ENCODE measurements around the gene NKTR.

The NKTR gene

GRCh38 chr3:42647821-42648459 lies 47.5 kb downstream of the NKTR start:
- no peak overlapping the region for H2BK120ac ChIP-seq (ENCODE audit: low read depth, low read length)
- H2AK5ac ChIP-seq (ENCODE audit: low read depth, low read length), result no peak overlapping the region
- no peaks in the 10 kb centered on the region for H3K27me3 ChIP-seq (ENCODE audit: control insufficient read depth in 3 of 3, insufficient read depth in 3 of 3, low read depth in 1 of 3, low read length in 3 of 3)
- no peak overlapping the region for H2BK12ac ChIP-seq (ENCODE audit: low read length)
- H4K91ac ChIP-seq (ENCODE audit: low read depth, low read length, poor library complexity), result no peak overlapping the region
- H4K8ac ChIP-seq (ENCODE audit: low read depth, low read length), result no peak overlapping the region
- peaks cover under 1 to 9% of the 10 kb centered on the region in 2 donors for H3K4me1 ChIP-seq (ENCODE audit: control insufficient read depth in 2 of 2, insufficient read depth in 1 of 2, low read depth in 1 of 2, low read length in 2 of 2)
- H3K14ac ChIP-seq (ENCODE audit: low read length), result no peak overlapping the region
- no peak overlapping the region for H3K23ac ChIP-seq (ENCODE audit: low read depth, low read length, poor library complexity)
- no peaks in the 10 kb centered on the region for H3K9me3 ChIP-seq (replicated peaks in 1 of 2; ENCODE audit: control insufficient read depth in 2 of 2, insufficient read depth in 1 of 2, low read depth in 1 of 2, low read length in 2 of 2)
- peaks cover 22 to 73% of the 10 kb centered on the region in 2 donors for H3K36me3 ChIP-seq (replicated peaks in 1 of 2; ENCODE audit: control insufficient read depth in 2 of 2, insufficient read depth in 2 of 2, low read length in 2 of 2)
- no peak overlapping the region for H2BK5ac ChIP-seq (ENCODE audit: low read length)
- no peak overlapping the region for H3K9ac ChIP-seq (ENCODE audit: low read depth, low read length, poor library complexity)
- no peak for DNase-seq (ENCODE audit: low spot score)
- WGBS, 2 donors (ENCODE audit: extremely low coverage in 2 of 2, insufficient read length in 2 of 2, insufficient replicate concordance in 1 of 2), result no CpG with 5 or more reads among the region's 5 CpGs
- no peak overlapping the region for H2AFZ ChIP-seq (ENCODE audit: low read length)
- no peak overlapping the region for H3K4me3 ChIP-seq (ENCODE audit: low read length in 2 of 2)
- no peak overlapping the region for H3K18ac ChIP-seq (ENCODE audit: low read length)
- H3K4ac ChIP-seq (ENCODE audit: low read length), result no peak overlapping the region
- peak overlapping the region; percentile 20 for H3K27ac ChIP-seq (replicated peaks; ENCODE audit: low read length)
- no peak overlapping the region for H2BK15ac ChIP-seq (ENCODE audit: low read length)
- H3K4me2 ChIP-seq (ENCODE audit: insufficient read depth, low read length, poor library complexity, severe bottlenecking), result no peak overlapping the region
- H3K79me1 ChIP-seq (ENCODE audit: low read depth, low read length), result no peaks in the 10 kb centered on the region

- WGBS, 2 donors (ENCODE audit: extremely low coverage in 2 of 2, insufficient read length in 2 of 2, insufficient replicate concordance in 1 of 2), result no CpG with 5 or more reads among the region's 2 CpGs
- Histone ChIP-seq H3K79me1 (ENCODE audit: low read depth, low read length) (peaks cover 2% of the 10 kb centered on the region), H2BK15ac (ENCODE audit: low read length) (no peak overlapping the region), H3K18ac (ENCODE audit: low read length) (no peak overlapping the region), H3K4me2 (ENCODE audit: insufficient read depth, low read length, poor library complexity, severe bottlenecking) (no peak overlapping the region), H2BK5ac (ENCODE audit: low read length) (no peak overlapping the region), H2BK120ac (ENCODE audit: low read depth, low read length) (no peak overlapping the region), H3K27ac (replicated peaks; ENCODE audit: low read length) (no peak overlapping the region), H3K4me1 (ENCODE audit: control insufficient read depth in 2 of 2, insufficient read depth in 1 of 2, low read depth in 1 of 2, low read length in 2 of 2) (peaks cover 11 to 18% of the 10 kb centered on the region in 2 donors), H4K91ac (ENCODE audit: low read depth, low read length, poor library complexity) (no peak overlapping the region), H3K4ac (ENCODE audit: low read length) (no peak overlapping the region), H2AK5ac (ENCODE audit: low read depth, low read length) (no peak overlapping the region), H3K9me3 (replicated peaks in 1 of 2; ENCODE audit: control insufficient read depth in 2 of 2, insufficient read depth in 1 of 2, low read depth in 1 of 2, low read length in 2 of 2) (no peaks in the 10 kb centered on the region), H2AFZ (ENCODE audit: low read length) (no peak overlapping the region), H3K4me3 (ENCODE audit: low read length in 2 of 2) (no peak overlapping the region), H3K9ac (ENCODE audit: low read depth, low read length, poor library complexity) (no peak overlapping the region), H3K36me3 (replicated peaks in 1 of 2; ENCODE audit: control insufficient read depth in 2 of 2, insufficient read depth in 2 of 2, low read length in 2 of 2) (peaks cover 15 to 63% of the 10 kb centered on the region in 2 donors), H3K23ac (ENCODE audit: low read depth, low read length, poor library complexity) (no peak overlapping the region), H3K27me3 (ENCODE audit: control insufficient read depth in 3 of 3, insufficient read depth in 3 of 3, low read depth in 1 of 3, low read length in 3 of 3) (no peaks in the 10 kb centered on the region), H2BK12ac (ENCODE audit: low read length) (no peak overlapping the region), H4K8ac (ENCODE audit: low read depth, low read length) (no peak overlapping the region), H3K14ac (ENCODE audit: low read length) (no peak overlapping the region)
- no peak for DNase-seq (ENCODE audit: low spot score)
Observed at GRCh38 chr3:42649006-42649405, 48.5 kb downstream of the NKTR start.

GRCh38 chr3:42649783-42650182 lies 49.3 kb downstream of the NKTR start:
- Histone ChIP-seq H3K27ac (replicated peaks; ENCODE audit: low read length) (no peak overlapping the region), H2BK5ac (ENCODE audit: low read length) (no peak overlapping the region), H2BK15ac (ENCODE audit: low read length) (no peak overlapping the region), H3K79me1 (ENCODE audit: low read depth, low read length) (peaks cover 2% of the 10 kb centered on the region), H3K14ac (ENCODE audit: low read length) (no peak overlapping the region), H3K9me3 (replicated peaks in 1 of 2; ENCODE audit: control insufficient read depth in 2 of 2, insufficient read depth in 1 of 2, low read depth in 1 of 2, low read length in 2 of 2) (no peaks in the 10 kb centered on the region), H2BK120ac (ENCODE audit: low read depth, low read length) (no peak overlapping the region), H3K36me3 (replicated peaks in 1 of 2; ENCODE audit: control insufficient read depth in 2 of 2, insufficient read depth in 2 of 2, low read length in 2 of 2) (peaks cover 11 to 55% of the 10 kb centered on the region in 2 donors), H3K4me1 (ENCODE audit: control insufficient read depth in 2 of 2, insufficient read depth in 1 of 2, low read depth in 1 of 2, low read length in 2 of 2) (peaks cover 11 to 18% of the 10 kb centered on the region in 2 donors), H4K91ac (ENCODE audit: low read depth, low read length, poor library complexity) (no peak overlapping the region), H4K8ac (ENCODE audit: low read depth, low read length) (no peak overlapping the region), H3K18ac (ENCODE audit: low read length) (no peak overlapping the region), H2AFZ (ENCODE audit: low read length) (no peak overlapping the region), H3K4ac (ENCODE audit: low read length) (no peak overlapping the region), H3K4me2 (ENCODE audit: insufficient read depth, low read length, poor library complexity, severe bottlenecking) (no peak overlapping the region), H2BK12ac (ENCODE audit: low read length) (no peak overlapping the region), H3K23ac (ENCODE audit: low read depth, low read length, poor library complexity) (no peak overlapping the region), H3K9ac (ENCODE audit: low read depth, low read length, poor library complexity) (no peak overlapping the region), H3K4me3 (ENCODE audit: low read length in 2 of 2) (no peak overlapping the region), H3K27me3 (ENCODE audit: control insufficient read depth in 3 of 3, insufficient read depth in 3 of 3, low read depth in 1 of 3, low read length in 3 of 3) (no peaks in the 10 kb centered on the region), H2AK5ac (ENCODE audit: low read depth, low read length) (no peak overlapping the region)
- DNase-seq (ENCODE audit: low spot score), result no peak
- WGBS, 2 donors (ENCODE audit: extremely low coverage in 2 of 2, insufficient read length in 2 of 2, insufficient replicate concordance in 1 of 2), result no CpG with 5 or more reads among the region's 4 CpGs

GRCh38 chr3:42651248-42652091 lies 51.0 kb downstream of the NKTR start:
- no peak for DNase-seq (ENCODE audit: low spot score)
- H4K91ac ChIP-seq (ENCODE audit: low read depth, low read length, poor library complexity), result no peak overlapping the region
- H3K14ac ChIP-seq (ENCODE audit: low read length), result no peak overlapping the region
- H4K8ac ChIP-seq (ENCODE audit: low read depth, low read length), result no peak overlapping the region
- no peak overlapping the region for H3K4me2 ChIP-seq (ENCODE audit: insufficient read depth, low read length, poor library complexity, severe bottlenecking)
- H3K4me1 ChIP-seq (ENCODE audit: control insufficient read depth in 2 of 2, insufficient read depth in 1 of 2, low read depth in 1 of 2, low read length in 2 of 2), result peaks cover 18 to 25% of the 10 kb centered on the region in 2 donors
- H3K4me3 ChIP-seq (ENCODE audit: low read length in 2 of 2), result no peak overlapping the region
- H2BK15ac ChIP-seq (ENCODE audit: low read length), result no peak overlapping the region
- H3K4ac ChIP-seq (ENCODE audit: low read length), result no peak overlapping the region
- no peak overlapping the region for H3K18ac ChIP-seq (ENCODE audit: low read length)
- H3K9ac ChIP-seq (ENCODE audit: low read depth, low read length, poor library complexity), result no peak overlapping the region
- no peak overlapping the region for H3K23ac ChIP-seq (ENCODE audit: low read depth, low read length, poor library complexity)
- H2AFZ ChIP-seq (ENCODE audit: low read length), result no peak overlapping the region
- no peak overlapping the region for H3K27ac ChIP-seq (replicated peaks; ENCODE audit: low read length)
- peaks cover 11 to 38% of the 10 kb centered on the region in 2 donors for H3K36me3 ChIP-seq (replicated peaks in 1 of 2; ENCODE audit: control insufficient read depth in 2 of 2, insufficient read depth in 2 of 2, low read length in 2 of 2)
- no peak overlapping the region for H2BK5ac ChIP-seq (ENCODE audit: low read length)
- no peaks in the 10 kb centered on the region for H3K9me3 ChIP-seq (replicated peaks in 1 of 2; ENCODE audit: control insufficient read depth in 2 of 2, insufficient read depth in 1 of 2, low read depth in 1 of 2, low read length in 2 of 2)
- no peaks in the 10 kb centered on the region for H3K27me3 ChIP-seq (ENCODE audit: control insufficient read depth in 3 of 3, insufficient read depth in 3 of 3, low read depth in 1 of 3, low read length in 3 of 3)
- H2BK120ac ChIP-seq (ENCODE audit: low read depth, low read length), result no peak overlapping the region
- no CpG with 5 or more reads among the region's 9 CpGs for WGBS, 2 donors (ENCODE audit: extremely low coverage in 2 of 2, insufficient read length in 2 of 2, insufficient replicate concordance in 1 of 2)
- H3K79me1 ChIP-seq (ENCODE audit: low read depth, low read length), result peaks cover 2% of the 10 kb centered on the region
- no peak overlapping the region for H2BK12ac ChIP-seq (ENCODE audit: low read length)
- H2AK5ac ChIP-seq (ENCODE audit: low read depth, low read length), result peak overlapping the region; percentile 40

Measured in neuronal stem cell (in vitro differentiated cells).